PFSK-1 (cell line): ENCODE measurements around the gene ROBO2.

ENCODE experiments used
- POLR2AphosphoS5 ChIP-seq: IDR thresholded peaks from 2 replicates; pipeline ENCODE4 v1.6.1; 2012; ENCODE audit warnings: low read depth, mild to moderate bottlenecking, control low read depth, low read length, moderate library complexity
- TAF1 ChIP-seq: IDR thresholded peaks from 2 replicates; pipeline ENCODE4 v1.6.1; 2012; ENCODE audit warnings: low read length, control low read depth, borderline replicate concordance; ENCODE audit not compliant: insufficient read depth

DNA sequence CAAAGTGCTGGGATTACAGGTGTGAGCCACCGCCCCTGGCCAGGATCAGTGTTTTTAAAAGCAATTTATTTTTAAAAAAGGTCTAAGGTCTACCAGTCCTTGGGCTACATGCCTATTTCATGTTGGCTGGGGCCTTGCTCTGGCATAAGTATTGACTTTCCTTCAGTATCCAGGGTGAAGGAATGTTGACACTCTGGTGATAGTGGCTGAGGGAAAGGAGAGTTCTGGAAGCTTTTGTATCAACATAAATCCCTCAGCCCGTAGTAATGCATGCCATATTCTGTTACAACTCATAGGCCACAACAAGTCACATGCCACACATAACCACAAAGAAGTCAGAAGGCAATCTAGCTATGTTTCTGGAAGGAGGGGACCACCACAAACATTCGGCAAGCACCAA is 273.9 kb downstream of the ROBO2 start:
- TF ChIP-seq TAF1 (no peak), POLR2AphosphoS5 (no peak)
